GM19395 (cell line): ENCODE measurements around the gene TMEM222.
A peak's percentile ranks its signal among the peaks of the same experiment; 100 is the strongest.
"Not testable (repeated sequence)": the region's sequence is repeated elsewhere in the genome, so short reads cannot be mapped to it uniquely, and the experiment has no call there.

Source experiments
- ATAC-seq: cut with Tn5 transposase; IDR thresholded peaks from one replicate; pipeline ENCODE4 v1.9.1; 2021; ENCODE audit warnings: mild to moderate bottlenecking, moderate library complexity; ENCODE audit not compliant: unreplicated experiment

The TMEM222 gene

GRCh38 chr1:27321813-27322568 is at the start of gene TMEM222:
Gene TMEM222 (plus strand): TSS chr1:27322163. CDS start chr1:27322198, 35 bp downstream.
- ATAC-seq: peak; percentile 91

GRCh38 chr1:27274204-27274603 is 47.8 kb upstream of the TMEM222 start:
- ATAC-seq: no peak

GRCh38 chr1:27275696-27276095 is 46.3 kb upstream of the TMEM222 start:
- no peak for ATAC-seq

DNA sequence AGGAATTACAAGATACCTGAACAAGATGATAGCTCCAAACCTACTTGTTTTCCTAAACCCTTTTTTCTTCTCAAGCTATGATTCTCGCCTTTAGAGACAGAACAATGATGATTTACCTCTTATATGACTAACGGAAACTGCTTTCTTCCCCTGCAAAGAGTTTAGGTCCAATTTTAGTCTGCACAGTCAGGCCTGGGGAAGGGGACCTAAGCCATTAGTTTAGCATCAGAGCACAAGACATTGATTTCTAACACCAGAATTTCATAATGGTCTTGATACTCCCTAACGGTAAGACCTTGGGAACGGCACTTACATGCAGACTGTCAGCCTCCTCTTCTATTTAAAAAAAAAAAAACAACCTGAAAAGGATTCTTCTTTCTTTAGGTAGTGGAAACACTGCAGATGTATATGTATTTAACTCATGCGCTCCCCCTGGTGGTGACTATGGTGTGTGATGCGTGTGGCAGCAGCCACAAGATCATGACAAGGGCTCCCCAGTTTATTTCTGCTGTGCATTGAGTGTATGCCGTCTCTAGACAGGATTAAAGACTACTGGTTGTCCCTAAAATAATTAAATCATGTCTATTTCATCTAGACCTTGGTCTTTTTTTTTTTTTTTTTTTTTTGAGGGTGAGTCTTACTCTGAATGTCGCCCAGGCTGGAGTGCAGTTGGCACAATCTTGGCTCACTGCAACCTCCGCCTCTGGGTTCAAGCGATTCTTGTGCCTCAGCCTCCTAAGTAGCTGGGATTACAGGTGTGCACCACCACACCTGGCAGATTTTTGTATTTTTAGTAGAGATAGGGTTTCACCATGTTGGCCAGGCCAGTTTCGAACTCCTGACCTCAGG is 37.3 kb upstream of the TMEM222 start:
- ATAC-seq: no peak

GRCh38 chr1:27285274-27285660 is 36.7 kb upstream of the TMEM222 start:
- ATAC-seq: no peak

DNA sequence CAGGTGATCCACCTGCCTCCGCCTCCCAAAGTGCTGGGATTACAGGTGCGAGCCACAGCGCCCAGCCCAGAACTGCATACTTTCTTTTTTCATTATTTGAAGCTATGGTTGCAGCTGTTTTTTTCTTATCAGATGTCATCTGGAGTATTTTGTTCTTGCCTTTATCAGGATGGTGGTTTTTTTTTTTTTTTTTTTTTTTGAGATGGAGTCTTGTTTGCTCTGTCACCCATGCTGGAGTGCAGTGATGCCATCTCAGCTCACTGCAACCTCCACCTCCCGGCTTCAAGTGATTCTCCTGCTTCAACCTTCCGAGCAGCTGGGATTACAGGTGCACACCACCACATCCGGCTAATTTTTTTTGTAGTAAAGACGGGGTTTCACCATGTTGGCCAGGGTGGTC is 36.1 kb upstream of the TMEM222 start:
- not testable (repeated sequence) for ATAC-seq

GRCh38 chr1:27289125-27289524 is 32.8 kb upstream of the TMEM222 start:
- ATAC-seq: not testable (repeated sequence)

- no peak for ATAC-seq
Observed at GRCh38 chr1:27290581-27290980, 31.4 kb upstream of the TMEM222 start.

GRCh38 chr1:27292106-27292505 is 29.9 kb upstream of the TMEM222 start:
- ATAC-seq: no peak

DNA sequence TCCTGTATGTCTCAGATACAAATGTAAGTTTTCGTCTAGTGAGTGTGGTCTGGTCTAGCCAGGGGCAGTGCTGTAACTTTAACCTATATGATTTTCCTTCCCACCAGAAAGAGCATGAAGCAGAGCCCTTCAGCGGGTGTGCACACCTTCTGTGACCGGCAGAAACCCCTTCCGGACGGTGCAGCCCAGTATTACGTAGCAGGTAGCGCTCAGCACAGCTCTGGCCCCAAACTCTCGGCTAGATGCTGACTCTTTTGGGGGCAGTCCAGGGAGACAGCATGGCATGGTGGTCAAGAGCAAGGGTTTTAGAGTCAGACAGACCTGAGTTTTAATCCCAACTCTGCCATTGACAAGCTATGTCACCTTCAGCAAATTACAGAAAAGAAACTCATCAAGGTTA is 28.0 kb upstream of the TMEM222 start:
- ATAC-seq: no peak

DNA sequence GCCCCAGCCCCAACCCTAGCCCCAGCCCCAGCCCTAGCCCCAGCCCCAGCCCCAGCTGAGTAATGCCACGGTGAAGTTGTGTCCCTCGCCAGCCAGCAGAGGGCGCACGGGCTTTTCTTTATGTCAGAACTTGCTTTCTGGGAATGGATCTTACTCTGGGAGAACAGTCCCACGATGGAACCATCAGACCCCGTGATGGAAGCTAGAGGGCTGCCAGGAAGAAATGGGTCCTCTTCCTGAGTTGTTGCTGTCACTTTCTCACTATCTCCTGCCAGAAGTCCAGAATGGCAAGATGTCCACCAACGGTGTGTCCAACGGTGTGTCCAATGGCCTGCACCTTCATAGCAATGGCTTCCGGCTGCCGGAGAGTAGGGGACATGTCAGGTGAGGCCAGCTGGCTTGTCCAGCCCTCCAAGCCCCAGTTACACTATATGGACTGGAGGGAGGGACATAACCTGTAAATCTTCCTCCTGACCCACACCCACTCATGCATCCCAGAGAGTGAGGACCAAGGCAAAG is 25.1 kb upstream of the TMEM222 start:
- no peak for ATAC-seq

GRCh38 chr1:27297903-27298302 is 24.1 kb upstream of the TMEM222 start:
- no peak for ATAC-seq

DNA sequence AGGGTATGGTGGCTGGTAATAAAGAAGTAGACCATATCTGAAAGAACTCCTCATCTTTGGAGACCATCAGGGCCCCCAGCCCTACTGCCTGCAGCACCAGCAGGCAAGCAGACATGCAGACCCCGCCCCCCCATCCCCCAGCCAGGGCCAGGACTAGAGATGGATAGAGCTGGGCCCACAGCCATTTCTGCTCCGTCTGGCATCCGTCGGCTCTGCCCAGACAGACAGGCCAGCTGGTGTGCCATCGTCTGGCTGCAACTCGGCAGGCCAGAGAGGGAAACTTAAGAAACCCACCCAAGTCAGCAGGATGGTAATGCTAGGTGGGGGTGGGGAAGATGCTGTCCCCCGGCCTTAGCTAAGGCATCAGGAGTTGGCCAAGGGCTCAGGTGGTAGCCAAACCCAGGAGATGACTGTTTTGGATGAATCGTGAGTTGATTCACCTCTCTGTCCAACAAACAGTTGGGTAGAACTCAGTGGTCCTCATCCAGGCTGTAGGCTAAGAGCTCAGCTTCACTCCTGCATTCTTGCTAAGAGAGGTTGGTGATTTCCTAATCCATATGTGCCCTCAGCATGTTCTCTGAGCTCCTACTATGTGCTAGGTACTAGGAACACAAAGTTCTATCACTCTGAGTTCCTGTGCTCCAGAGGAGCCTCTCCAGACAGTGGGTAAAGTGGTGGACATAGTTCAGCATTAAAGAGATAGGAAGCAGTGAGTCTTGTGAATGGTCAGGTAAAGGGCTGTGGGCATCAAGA is 23.2 kb upstream of the TMEM222 start:
- ATAC-seq: no peak

DNA sequence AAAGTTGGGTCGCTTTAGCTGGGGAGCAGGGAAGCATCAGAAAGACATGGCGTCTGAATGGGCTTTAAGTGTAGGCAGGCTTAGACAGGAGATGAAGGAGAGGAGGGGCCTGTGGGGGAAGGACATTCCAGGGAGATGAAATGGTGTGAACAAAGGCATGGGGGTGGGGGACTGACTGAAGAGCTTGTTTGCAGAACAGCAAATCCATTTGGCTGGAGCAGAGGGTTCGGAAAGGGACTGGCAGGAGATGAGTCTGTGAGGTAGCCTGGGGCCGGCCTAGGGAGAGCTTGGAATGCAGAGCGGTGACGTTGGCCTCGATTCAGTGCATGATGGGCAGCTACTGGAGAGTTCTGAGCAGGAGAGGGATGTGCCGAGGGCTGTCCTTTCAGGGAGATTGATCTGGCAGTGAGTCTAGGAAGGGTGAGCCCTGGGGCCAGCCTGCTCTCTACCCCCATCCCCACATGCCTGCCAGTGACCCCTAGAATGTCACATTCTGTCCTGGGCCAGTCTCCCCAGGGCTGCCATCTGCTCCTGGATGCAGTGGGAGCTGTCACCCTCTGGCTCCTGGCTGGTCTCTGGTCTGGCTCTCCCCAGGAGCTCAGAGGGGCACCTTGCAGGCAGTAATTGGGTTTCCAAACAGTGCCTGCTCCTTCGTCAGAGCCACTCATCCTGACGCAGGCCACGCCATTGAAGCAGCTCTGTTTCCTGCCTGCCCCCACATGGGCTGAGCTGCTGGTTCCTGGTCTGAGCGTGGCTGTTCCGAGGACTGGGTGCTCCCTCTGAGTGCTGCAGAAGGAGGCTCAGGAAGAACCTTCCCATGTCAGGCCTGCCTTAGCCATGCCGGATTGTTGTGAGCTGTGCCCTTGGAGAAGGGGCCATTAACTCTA is 22.3 kb upstream of the TMEM222 start:
- no peak for ATAC-seq

GRCh38 chr1:27300341-27301051 is 21.5 kb upstream of the TMEM222 start:
- ATAC-seq: no peak

GRCh38 chr1:27301052-27301422 is 20.9 kb upstream of the TMEM222 start:
- no peak for ATAC-seq

- ATAC-seq: no peak
Observed at GRCh38 chr1:27301582-27302199, 20.3 kb upstream of the TMEM222 start.

DNA sequence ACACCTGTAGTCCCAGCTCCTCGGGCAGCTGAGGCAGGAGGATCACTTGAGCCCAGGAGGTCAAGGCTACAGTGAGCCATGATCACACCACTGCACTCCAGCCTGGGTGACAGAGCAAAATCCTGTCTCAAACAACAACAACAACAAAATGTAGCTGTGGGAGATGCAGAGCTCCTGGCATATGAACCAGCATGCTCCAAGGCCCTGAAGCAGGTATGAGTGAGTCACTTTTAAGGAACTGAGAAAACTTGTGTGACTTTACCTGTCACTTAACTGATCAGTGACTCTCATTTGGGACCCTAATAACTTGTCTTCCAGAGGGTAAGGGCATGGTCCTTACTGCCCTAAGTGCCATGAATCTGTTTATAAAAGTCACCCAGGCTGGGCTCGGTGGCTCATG is 19.4 kb upstream of the TMEM222 start:
- no peak for ATAC-seq

DNA sequence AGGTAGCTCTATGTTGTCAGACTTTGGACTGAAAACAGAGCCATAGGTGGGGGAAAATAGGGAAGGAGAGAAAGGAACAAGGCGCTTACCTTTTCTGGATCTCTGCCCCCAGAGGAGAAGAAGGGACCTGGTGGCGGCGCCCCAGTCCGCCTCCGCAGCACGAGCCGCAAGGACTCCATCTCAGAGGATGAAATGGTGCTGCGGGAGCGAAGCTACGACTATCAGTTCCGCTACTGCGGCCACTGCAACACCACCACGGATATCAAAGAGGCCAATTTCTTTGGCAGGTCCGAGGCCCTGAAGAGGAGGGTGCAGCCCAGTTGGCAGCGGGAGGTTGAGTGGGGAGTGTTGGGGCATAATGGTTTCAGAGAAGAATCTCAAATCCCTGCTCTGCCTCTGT is 18.5 kb upstream of the TMEM222 start:
- no peak for ATAC-seq
